GM12878 (cell line): Measurements from ENCODE around the gene PTP4A1. TPM values are rescaled to one million over a fixed set of nuclear protein-coding genes. Genes with fewer than 3 reads are reported as not detected.

Experiments
- ATAC-seq: fragments of 200-7000 bp; cut with Tn5 transposase; 3 replicates; pipeline ENCODE4 v1.9.1; 2020; ENCODE audit warnings: mild to moderate bottlenecking, moderate library complexity
- BruUV-seq: library from RNA; stranded (reverse); fragments of 400-500 nt; replicated peaks from 2 replicates; lab custom pipeline; 2021; lab: Mats Ljungman, UMichigan
- CTCF ChIA-PET: fragments of 300-600 bp; sonication (Branson Sonifier 250); formaldehyde crosslinking; extraction: SDS; loops from one replicate; lab custom pipeline; 2021; ENCODE audit warnings: inconsistent platforms; lab: Yijun Ruan, JAX
- POLR2A ChIA-PET: fragments of 350-600 bp; formaldehyde crosslinking; extraction: SDS; loops from one replicate; lab custom pipeline; 2021; ENCODE audit warnings: inconsistent platforms; lab: Charles Lee
- RAD21 ChIA-PET: fragments of 300-600 bp; sonication (Branson Sonifier 250); formaldehyde crosslinking; loops from one replicate; lab custom pipeline; 2023; ENCODE audit warnings: antibody characterized with exemption; ENCODE audit not compliant: unreplicated experiment; lab: Charles Lee
- SMC1A ChIA-PET: fragments of 300-600 bp; sonication (Branson Sonifier 250); formaldehyde crosslinking; loops from one replicate; lab custom pipeline; 2023; ENCODE audit not compliant: unreplicated experiment, uncharacterized antibody; lab: Charles Lee
- DNase-seq: peaks from one replicate; pipeline ENCODE4 v3.0.0-alpha.2; 2011; ENCODE audit warnings: low read depth, low spot score
- FAIRE-seq: peaks from 3 replicates; lab custom pipeline; 2011; peaks lifted over from hg19 to GRCh38; lab: Jason Lieb, UNC
- H2AFZ ChIP-seq: 2 replicates; pipeline ENCODE4 v1.6.0; 2011; ENCODE audit warnings: low read depth, low read length, control low read depth; ENCODE audit not compliant: control insufficient read depth
- H3K27ac ChIP-seq: 2 replicates; pipeline ENCODE4 v1.5.1; 2011; ENCODE audit warnings: control low read depth; ENCODE audit not compliant: control insufficient read depth, insufficient read depth
- H3K27me3 ChIP-seq, 2 experiments: replicated peaks in 1 of 2; 2 replicates each; pipeline versions ENCODE4 v1.6.0 to v1.6.1; 2011; ENCODE audit warnings: low read length in 1 of 2; ENCODE audit not compliant: control insufficient read depth in 2 of 2, insufficient read depth in 2 of 2
- H3K36me3 ChIP-seq, 2 experiments: 2 replicates each; pipeline ENCODE4 v1.5.1; 2011; ENCODE audit warnings: low read length in 1 of 2; ENCODE audit not compliant: control insufficient read depth in 2 of 2, insufficient read depth in 2 of 2
- H3K4me1 ChIP-seq: 2 replicates; pipeline ENCODE4 v1.6.1; 2011; ENCODE audit warnings: mild to moderate bottlenecking, low read length, moderate library complexity, mixed read lengths; ENCODE audit not compliant: control insufficient read depth, insufficient read depth
- H3K4me2 ChIP-seq: 2 replicates; pipeline ENCODE4 v1.6.0; 2011; ENCODE audit warnings: control low read depth; ENCODE audit not compliant: control insufficient read depth, insufficient read depth
- H3K4me3 ChIP-seq: fragments of 200-600 bp; sonication (generic); 2 replicates; pipeline ENCODE4 v1.5.1; 2016
- H3K79me2 ChIP-seq: 2 replicates; pipeline ENCODE4 v1.6.0; 2011; ENCODE audit warnings: low read length; ENCODE audit not compliant: control insufficient read depth, insufficient read depth
- H3K9ac ChIP-seq: 2 replicates; pipeline ENCODE4 v1.8.0; 2011; ENCODE audit warnings: low read length, control low read depth, mixed read lengths; ENCODE audit not compliant: control insufficient read depth, insufficient read depth
- H3K9me3 ChIP-seq: replicated peaks from 3 replicates; pipeline ENCODE4 v1.5.1; 2011; ENCODE audit warnings: mild to moderate bottlenecking, low read length; ENCODE audit not compliant: control insufficient read depth, insufficient read depth
- H4K20me1 ChIP-seq: 2 replicates; pipeline ENCODE4 v1.6.0; 2011; ENCODE audit not compliant: control insufficient read depth, insufficient read depth
- CBX5 ChIP-seq: sonication (generic); IDR thresholded peaks from 2 replicates; pipeline ENCODE4 v1.6.1; 2016; ENCODE audit warnings: low read depth, moderate library complexity, mild to moderate bottlenecking, inconsistent platforms
- CEBPZ ChIP-seq: fragments of 150-350 bp; IDR thresholded peaks from 2 replicates; pipeline ENCODE4 v1.6.1; 2016; ENCODE audit warnings: low read depth, low read length
- CTCF ChIP-seq, 3 experiments: IDR thresholded peaks in 2 of 3; conservative IDR thresholded peaks in 1 of 3; 2 replicates each; pipeline ENCODE4 v1.5.1; 2011; ENCODE audit warnings: low read depth in 3 of 3, low read length in 3 of 3, mild to moderate bottlenecking in 3 of 3, control low read depth in 2 of 3, moderate library complexity in 2 of 3, inconsistent platforms in 1 of 3, mixed read lengths in 1 of 3; ENCODE audit not compliant: control insufficient read depth in 2 of 3, insufficient read depth in 1 of 3; ENCODE audit errors: extremely low read depth in 1 of 3
- FOS ChIP-seq: IDR thresholded peaks from 3 replicates; pipeline ENCODE4 v1.6.1; 2011; ENCODE audit warnings: borderline replicate concordance; ENCODE audit not compliant: insufficient read length; ENCODE audit errors: extremely low read depth
- GABPA ChIP-seq: IDR thresholded peaks from 2 replicates; pipeline ENCODE4 v1.6.1; 2014; ENCODE audit warnings: antibody characterized with exemption, low read depth, mild to moderate bottlenecking, inconsistent platforms
- MEF2A ChIP-seq: IDR thresholded peaks from 2 replicates; pipeline ENCODE4 v1.6.1; 2011; ENCODE audit warnings: low read depth, mild to moderate bottlenecking, low read length, moderate library complexity; ENCODE audit not compliant: insufficient read depth
- MYB ChIP-seq: fragments of 150-350 bp; IDR thresholded peaks from 2 replicates; pipeline ENCODE4 v1.6.1; 2014; ENCODE audit warnings: mild to moderate bottlenecking, low read depth, low read length, borderline replicate concordance
- NBN ChIP-seq: fragments of 450-650 bp; IDR thresholded peaks from 2 replicates; pipeline ENCODE4 v1.6.1; 2016
- RELA ChIP-seq: fragments of 450-650 bp; IDR thresholded peaks from 2 replicates; pipeline ENCODE4 v1.8.0; 2014; ENCODE audit warnings: borderline replicate concordance; ENCODE audit not compliant: partially characterized antibody
- SIN3A ChIP-seq: IDR thresholded peaks from 2 replicates; pipeline ENCODE4 v1.6.1; 2012; ENCODE audit warnings: low read depth, low read length, improper control_type of control experiment
- SREBF2 ChIP-seq: IDR thresholded peaks from 2 replicates; pipeline ENCODE4 v1.6.1; 2012; ENCODE audit warnings: mild to moderate bottlenecking, low read length
- STAT3 ChIP-seq: IDR thresholded peaks from 2 replicates; pipeline ENCODE4 v1.6.1; 2011; ENCODE audit warnings: low read depth, low read length, improper control_type of control experiment
- TARDBP ChIP-seq: IDR thresholded peaks from 2 replicates; pipeline ENCODE4 v1.6.1; 2016; ENCODE audit warnings: borderline replicate concordance
- WRNIP1 ChIP-seq: IDR thresholded peaks from 2 replicates; pipeline ENCODE4 v1.6.1; 2011; ENCODE audit warnings: low read depth, low read length, improper control_type of control experiment, borderline replicate concordance
- ZNF622 ChIP-seq: fragments of 450-650 bp; IDR thresholded peaks from 2 replicates; pipeline ENCODE4 v1.6.1; 2017; ENCODE audit warnings: mild to moderate bottlenecking, inconsistent platforms
- WGBS: methylation state at CpG from one replicate; pipeline ENCODE4 v1.1.6; 2016; ENCODE audit warnings: low lambda C conversion rate; ENCODE audit not compliant: insufficient replicate concordance, insufficient coverage; ENCODE audit errors: missing lambda C conversion rate; 5-methylcytosine and 5-hydroxymethylcytosine counted together
- in situ Hi-C: fragments of 300-500 bp; cut with MboI; formaldehyde crosslinking; loops from 9 replicates; pipeline ENCODE4 v1.14.3; 2018; ENCODE audit warnings: mixed read lengths
- intact Hi-C: fragments of 100-400 bp; cut with micrococcal nuclease; formaldehyde crosslinking; loops from one replicate; pipeline ENCODE4 v1.14.2; 2022; ENCODE audit not compliant: unreplicated experiment
- polyA plus RNA-seq, 11 experiments: library from polyadenylated mRNA; depleted of rRNA in 4 of 11; unstranded in 6 of 11; stranded (reverse) in 5 of 11; fragments of >200 nt; fragmentation: Nextera tagmentation in 4 of 11; fragmentation: Illumina TruSeq in 1 of 11; extraction: Ambion mirVana in 4 of 11; extraction: Trizol in 1 of 11; gene quantifications; 1 replicate in 1 of 11; 2 replicates in 10 of 11; pipeline versions ENCODE4 v1.2.1 to v1.2.3, GENCODE V29; 2011 to 2016; ENCODE audit warnings: inconsistent platforms in 2 of 11, missing spikeins in 2 of 11, low read depth in 1 of 11
- total RNA-seq, 4 experiments: library from RNA; depleted of rRNA in 3 of 4; stranded (reverse); fragments of >200 nt in 3 of 4; fragmentation: Illumina TruSeq in 1 of 4; extraction: Trizol in 1 of 4; gene quantifications; 2 replicates each; pipeline versions ENCODE4 v1.2.1 to v1.2.3, GENCODE V29; 2013 to 2021

The PTP4A1 gene
- total and polyA plus RNA-seq, 10 of the 15 experiments (the other 5 are each of a cell fraction or from before 2014, with no cell fraction given) = 8.5 to 190 (median 46.4) TPM; not detected in 2

- no peak for TF ChIP-seq CEBPZ
- TF ChIP-seq NBN = no peak
- TF ChIP-seq TARDBP = no peak
- TF ChIP-seq WRNIP1 = no peak
- no peak for TF ChIP-seq STAT3
- TF ChIP-seq GABPA = no peak
Observed at GRCh38 chr6:63530182-63530581, 42.1 kb upstream of the PTP4A1 start (continued).

GRCh38 chr6:63530991-63531390 is 41.3 kb upstream of the PTP4A1 start:
- Histone ChIP-seq H3K4me1 (peaks cover 6% of the 10 kb centered on the region), H3K27ac (no peak overlapping the region), H3K4me3 (no peak overlapping the region), H3K36me3 (no peaks in the 10 kb centered on the region), H3K27me3 (no peaks in the 10 kb centered on the region), H3K4me2 (no peak overlapping the region), H3K9me3 (no peaks in the 10 kb centered on the region), H3K9ac (no peak overlapping the region), H2AFZ (no peak overlapping the region), H3K79me2 (no peaks in the 10 kb centered on the region), H4K20me1 (no peaks in the 10 kb centered on the region)
- in situ Hi-C loops (no loop called here), intact Hi-C loops (no loop called here)
- SMC1A ChIA-PET = interaction anchor here (1.3 to 1.6 kb wide), 2 partner anchors 14 to 178 kb away, joined by 3 to 5 read pairs; no protein-coding TSS in a partner anchor
- 96% methylated on average over 1 of the region's 1 CpG for WGBS
- CTCF ChIA-PET = interaction anchor here (0.6 to 1.8 kb wide), 5 partner anchors 11 to 198 kb away, joined by 3 to 5 read pairs (median 3); no protein-coding TSS in a partner anchor
- RAD21 ChIA-PET = interaction anchor here (1.0 to 1.7 kb wide), 3 partner anchors 10 to 178 kb away, joined by 3 to 5 read pairs (median 3); no protein-coding TSS in a partner anchor
- POLR2A ChIA-PET = interaction anchor here (0.7 kb wide), 1 partner anchor 42 kb away, joined by 5 read pairs; no protein-coding TSS in a partner anchor
- no TSS peak for BruUV-seq
- TF ChIP-seq CTCF (IDR thresholded peaks at IDR 0.05 in 2 of 3, conservative IDR thresholded peaks at IDR 0.05 in 1 of 3; ENCODE audit: control insufficient read depth in 2 of 3, extremely low read depth in 1 of 3, insufficient read depth in 1 of 3, low read depth in 3 of 3, low read length in 3 of 3) (no peak), RELA (no peak), ZNF622 (no peak), SREBF2 (no peak), SIN3A (no peak), FOS (no peak), MYB (no peak), CBX5 (no peak), MEF2A (no peak)
- FAIRE-seq = no peak
- no peak; the same call in 2 of the 3 replicates for ATAC-seq
- no peak for DNase-seq
